Liver (tissue), 9 donors: ENCODE results near the gene ZNF600. TPM values are rescaled to one million over a fixed set of nuclear protein-coding genes. Genes with fewer than 3 reads are reported as not detected.
"Not testable (repeated sequence)": the region's sequence is repeated elsewhere in the genome, so short reads cannot be mapped to it uniquely, and the experiment has no call there.

Experiments
- DNase-seq: peaks from one replicate; pipeline ENCODE4 v3.0.0-alpha.2; 2017; ENCODE audit warnings: low spot score
- H3K27ac ChIP-seq, 2 donors: one replicate each; pipeline ENCODE4 v1.7.0; 2013; ENCODE audit warnings: inconsistent platforms in 2 of 2, low read length in 2 of 2, control low read depth in 1 of 2, low read depth in 1 of 2, mild to moderate bottlenecking in 1 of 2
- H3K27me3 ChIP-seq, 4 donors: one replicate each; pipeline versions ENCODE4 v1.6.1 to v1.7.0; 2013; ENCODE audit warnings: low read length in 3 of 4, inconsistent platforms in 1 of 4, mild to moderate bottlenecking in 1 of 4, moderate library complexity in 1 of 4; ENCODE audit not compliant: control insufficient read depth in 4 of 4, insufficient read depth in 4 of 4
- H3K36me3 ChIP-seq, 4 donors: one replicate each; pipeline versions ENCODE4 v1.6.1 to v1.7.0; 2013; ENCODE audit warnings: low read length in 3 of 4, mild to moderate bottlenecking in 3 of 4, low read depth in 1 of 4, moderate library complexity in 1 of 4; ENCODE audit not compliant: control insufficient read depth in 4 of 4, insufficient read depth in 3 of 4
- H3K4me1 ChIP-seq, 4 donors: one replicate each; pipeline versions ENCODE4 v1.6.1 to v1.7.0; 2013; ENCODE audit warnings: low read length in 3 of 4, mild to moderate bottlenecking in 3 of 4, moderate library complexity in 1 of 4; ENCODE audit not compliant: control insufficient read depth in 4 of 4, insufficient read depth in 4 of 4
- H3K4me3 ChIP-seq, 3 donors: one replicate each; pipeline versions ENCODE4 v1.6.1 to v1.7.0; 2013; ENCODE audit warnings: low read length in 3 of 3, control low read depth in 1 of 3, low read depth in 1 of 3, mild to moderate bottlenecking in 1 of 3
- H3K9ac ChIP-seq, 2 donors: one replicate each; pipeline ENCODE4 v1.7.0; 2013; ENCODE audit warnings: low read length in 2 of 2, mild to moderate bottlenecking in 2 of 2, moderate library complexity in 2 of 2, control low read depth in 1 of 2, low read depth in 1 of 2
- H3K9me3 ChIP-seq, 4 donors: one replicate each; pipeline versions ENCODE4 v1.6.1 to v1.7.0; 2013; ENCODE audit warnings: low read length in 3 of 4; ENCODE audit not compliant: control insufficient read depth in 4 of 4
- GABPA ChIP-seq, 2 donors: IDR thresholded peaks in 1 of 2; conservative IDR thresholded peaks in 1 of 2; 2 replicates each; pipeline ENCODE4 v1.6.1; 2016; ENCODE audit warnings: antibody characterized with exemption in 2 of 2, mild to moderate bottlenecking in 1 of 2, moderate library complexity in 1 of 2
- HNF4A ChIP-seq, 2 donors: conservative IDR thresholded peaks; 2 replicates each; pipeline ENCODE4 v1.6.1; 2016; ENCODE audit warnings: antibody characterized with exemption in 2 of 2, mild to moderate bottlenecking in 2 of 2
- RAD21 ChIP-seq, 2 donors: IDR thresholded peaks; 2 replicates each; pipeline ENCODE4 v1.6.1; 2016; ENCODE audit warnings: antibody characterized with exemption in 2 of 2, mild to moderate bottlenecking in 2 of 2
- SP1 ChIP-seq: IDR thresholded peaks from 2 replicates; pipeline ENCODE4 v1.6.1; 2018; ENCODE audit warnings: antibody characterized with exemption, mild to moderate bottlenecking
- YY1 ChIP-seq: IDR thresholded peaks from 2 replicates; pipeline ENCODE4 v1.6.1; 2016; ENCODE audit warnings: antibody characterized with exemption, mild to moderate bottlenecking
- WGBS: extraction: QIAGEN DNeasy Blood & Tissue Kit; methylation state at CpG from one replicate; pipeline ENCODE4 v1.1.7; 2013; 5-methylcytosine and 5-hydroxymethylcytosine counted together
- polyA plus RNA-seq, 2 donors: library from polyadenylated mRNA; stranded (reverse) in 1 of 2; unstranded in 1 of 2; fragments of 200-250 nt in 1 of 2; fragments of >200 nt in 1 of 2; fragmentation: Nextera tagmentation in 1 of 2; extraction: Ambion mirVana in 1 of 2; gene quantifications; one replicate each; pipeline versions ENCODE4 v1.2.1 to v1.2.3, GENCODE V29; 2013 to 2015
- total RNA-seq, 2 donors: library from RNA; depleted of rRNA; stranded (reverse); fragments of >200 nt; gene quantifications; one replicate each; pipeline ENCODE4 v1.2.3, GENCODE V29; 2014
- TF ChIP-seq, protein P1 (sequence below): IDR thresholded peaks from 2 replicates; pipeline ENCODE4 v1.6.1; 2016; ENCODE audit warnings: antibody characterized with exemption
- TF ChIP-seq, protein P2 (sequence below): IDR thresholded peaks from 2 replicates; pipeline ENCODE4 v1.6.1; 2016; ENCODE audit warnings: antibody characterized with exemption
- donor health status: healthy.
- donor health status: healthy.
- donor health status: healthy.
- donor health status: healthy.
- donor health status: healthy.

Gene ZNF600
- total RNA-seq: 1 to 10 TPM; 1.4 to 2.1 TPM
- polyA plus RNA-seq: 1 to 10 TPM; 1.5 to 1.6 TPM

DNA sequence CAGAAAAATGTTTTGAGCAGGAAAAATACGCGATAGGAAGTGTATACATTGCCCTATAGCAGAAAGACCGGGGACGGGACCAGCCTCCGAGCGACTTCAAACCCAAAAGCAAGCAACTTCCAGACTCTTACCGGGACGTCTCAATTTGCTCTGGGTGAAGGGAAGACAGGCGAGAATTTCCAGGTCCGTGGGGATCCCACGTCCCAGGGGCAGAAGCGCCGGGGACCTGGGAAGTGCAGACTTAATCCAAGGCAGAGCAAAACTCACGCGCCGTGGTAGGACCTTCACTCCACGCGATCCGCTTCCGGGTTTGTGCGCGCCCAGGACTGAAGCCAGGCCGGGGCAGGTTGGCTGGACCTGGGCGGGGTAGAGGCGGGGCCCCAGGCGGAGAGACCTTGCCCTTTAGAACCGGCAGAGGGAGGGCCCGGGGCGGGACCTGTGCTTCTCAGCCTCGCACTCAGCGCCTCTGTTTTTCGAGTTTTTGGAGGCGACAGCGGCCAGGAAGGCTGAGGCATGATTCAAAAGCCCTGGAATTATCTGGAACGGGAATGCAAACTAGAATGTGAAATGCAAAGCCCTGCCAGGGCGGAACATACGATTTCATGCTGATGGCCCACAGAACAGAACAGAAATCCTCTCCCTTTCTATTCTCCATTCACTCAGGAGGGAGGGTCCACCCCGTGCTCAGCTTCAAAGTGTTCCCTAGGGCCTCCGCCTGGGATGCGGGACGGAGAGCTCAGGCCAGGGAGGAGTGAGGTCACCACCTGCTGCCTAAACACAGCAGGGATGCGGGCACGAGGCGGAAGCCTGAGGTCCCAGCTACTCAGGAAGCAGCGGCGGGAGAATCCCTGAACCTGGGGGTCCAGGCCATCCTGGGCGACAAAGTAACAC, at the start of gene ZNF600:
ZNF600 (minus strand) TSS at position 328 of the 891 bp plus-strand sequence. CDS start 7,903 bp downstream, outside the sequence.
- H3K27ac ChIP-seq: peak within 1 kb of the TSS; percentile 20 to 43
- 4% methylated on average over 47 of the region's 47 CpGs for WGBS
- H3K36me3 ChIP-seq, H3K27me3 ChIP-seq: not testable (repeated sequence)
- H3K9ac ChIP-seq: peak within 1 kb of the TSS; percentile 45 to 53
- peak; percentile 83 for DNase-seq
- H3K4me3 ChIP-seq: peak within 1 kb of the TSS; percentile 71 to 93 (median 85)
- peaks cover 3 to 10% (median 5%) of the 10 kb centered on the region in 4 donors for H3K4me1 ChIP-seq
- TF ChIP-seq SP1: peak; percentile 57
- TF ChIP-seq HNF4A (conservative IDR thresholded peaks at IDR 0.05): peak; percentile 48 to 66
- peak in 1 of 2 donors; percentile 79 for TF ChIP-seq GABPA (IDR thresholded peaks at IDR 0.05 in 1 of 2, conservative IDR thresholded peaks at IDR 0.05 in 1 of 2)
- TF ChIP-seq, protein P1, sequence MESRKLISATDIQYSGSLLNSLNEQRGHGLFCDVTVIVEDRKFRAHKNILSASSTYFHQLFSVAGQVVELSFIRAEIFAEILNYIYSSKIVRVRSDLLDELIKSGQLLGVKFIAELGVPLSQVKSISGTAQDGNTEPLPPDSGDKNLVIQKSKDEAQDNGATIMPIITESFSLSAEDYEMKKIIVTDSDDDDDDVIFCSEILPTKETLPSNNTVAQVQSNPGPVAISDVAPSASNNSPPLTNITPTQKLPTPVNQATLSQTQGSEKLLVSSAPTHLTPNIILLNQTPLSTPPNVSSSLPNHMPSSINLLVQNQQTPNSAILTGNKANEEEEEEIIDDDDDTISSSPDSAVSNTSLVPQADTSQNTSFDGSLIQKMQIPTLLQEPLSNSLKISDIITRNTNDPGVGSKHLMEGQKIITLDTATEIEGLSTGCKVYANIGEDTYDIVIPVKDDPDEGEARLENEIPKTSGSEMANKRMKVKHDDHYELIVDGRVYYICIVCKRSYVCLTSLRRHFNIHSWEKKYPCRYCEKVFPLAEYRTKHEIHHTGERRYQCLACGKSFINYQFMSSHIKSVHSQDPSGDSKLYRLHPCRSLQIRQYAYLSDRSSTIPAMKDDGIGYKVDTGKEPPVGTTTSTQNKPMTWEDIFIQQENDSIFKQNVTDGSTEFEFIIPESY: peak; percentile 46
- peak; percentile 20 for TF ChIP-seq YY1
- TF ChIP-seq, protein P2, sequence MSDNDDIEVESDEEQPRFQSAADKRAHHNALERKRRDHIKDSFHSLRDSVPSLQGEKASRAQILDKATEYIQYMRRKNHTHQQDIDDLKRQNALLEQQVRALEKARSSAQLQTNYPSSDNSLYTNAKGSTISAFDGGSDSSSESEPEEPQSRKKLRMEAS: peak; percentile 62
- peak; percentile 27 to 28 for TF ChIP-seq RAD21 (IDR thresholded peaks at IDR 0.05)
- H3K9me3 ChIP-seq: peaks cover 0 to 31% (median 11%) of the 10 kb centered on the region in 4 donors

DNA sequence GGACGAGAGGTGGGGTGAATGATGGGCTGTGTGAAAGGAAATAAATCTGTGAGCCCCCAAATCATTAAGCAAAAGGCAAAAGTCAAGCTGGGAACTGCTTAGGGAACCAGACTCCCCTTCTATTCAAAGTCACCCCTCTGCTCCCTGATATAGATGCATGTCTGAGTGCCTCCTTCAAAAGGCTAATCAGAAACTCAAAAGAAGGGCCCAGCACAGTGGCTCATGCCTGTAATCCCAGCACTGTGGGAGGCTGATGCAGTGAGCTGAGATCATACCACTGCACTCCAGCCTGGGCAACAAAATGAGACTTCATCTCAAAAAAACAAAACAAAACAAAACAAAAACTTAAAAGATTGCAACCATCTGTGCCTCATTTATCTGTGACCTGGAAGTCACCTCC, 47.7 kb upstream of the ZNF600 start:
- H3K27ac ChIP-seq, H3K27me3 ChIP-seq, H3K9ac ChIP-seq, H3K4me3 ChIP-seq, DNase-seq, H3K36me3 ChIP-seq, H3K4me1 ChIP-seq: not testable (repeated sequence)
- peaks cover 3 to 28% (median 20%) of the 10 kb centered on the region in 4 donors for H3K9me3 ChIP-seq
- 87% methylated on average over 1 of the region's 1 CpG for WGBS

DNA sequence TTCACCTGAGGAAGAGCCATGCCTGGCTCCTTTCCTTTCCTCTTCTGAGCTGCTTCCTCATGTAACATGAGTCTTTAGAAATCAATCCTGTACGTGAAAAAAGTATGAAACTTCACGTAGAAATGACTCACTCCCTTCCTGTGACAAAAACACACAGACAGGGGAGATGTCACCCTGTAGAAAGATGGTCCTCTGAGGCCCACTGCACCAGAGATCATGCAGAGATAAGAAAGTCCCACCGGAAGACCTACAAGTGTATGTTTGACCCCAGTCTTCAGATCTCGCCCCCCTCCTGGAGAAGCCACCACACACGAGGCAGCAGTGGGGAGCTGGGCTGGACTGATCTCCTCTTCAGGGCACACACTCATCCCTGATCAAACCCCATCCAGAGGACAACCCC, 47.0 kb upstream of the ZNF600 start:
- WGBS: 67% methylated on average over 5 of the region's 5 CpGs

DNA sequence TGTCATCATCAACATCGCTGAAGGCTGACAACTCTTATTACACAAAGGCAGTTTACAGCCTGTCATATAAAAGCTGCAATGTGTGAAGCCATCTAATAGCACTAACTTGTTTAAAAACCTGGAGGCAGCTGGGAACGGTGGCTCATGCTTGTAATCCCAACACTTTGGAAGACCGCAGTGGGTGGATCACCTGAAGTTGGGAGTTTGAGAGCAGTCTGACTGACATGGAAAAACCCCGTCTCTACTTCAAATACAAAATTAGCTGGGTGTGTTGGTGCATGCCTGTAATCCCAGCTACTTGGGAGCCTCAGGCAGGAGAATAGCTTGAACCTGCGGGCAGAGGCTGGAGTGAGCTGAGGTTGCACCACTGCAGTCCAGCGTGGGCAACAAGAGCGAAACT, 43.3 kb upstream of the ZNF600 start:
- not testable (repeated sequence) for H3K9ac ChIP-seq, H3K27ac ChIP-seq, H3K36me3 ChIP-seq, H3K4me3 ChIP-seq, DNase-seq, H3K27me3 ChIP-seq, H3K4me1 ChIP-seq
- 87% methylated on average over 7 of the region's 7 CpGs for WGBS
- H3K9me3 ChIP-seq: peaks cover 2 to 27% (median 11%) of the 10 kb centered on the region in 4 donors

More for the DNA sequence above, 47.0 kb upstream of the ZNF600 start:
- not testable (repeated sequence) for H3K4me3 ChIP-seq, H3K4me1 ChIP-seq, H3K27ac ChIP-seq, DNase-seq, H3K9ac ChIP-seq, H3K27me3 ChIP-seq, H3K36me3 ChIP-seq
- peaks cover 3 to 26% (median 15%) of the 10 kb centered on the region in 4 donors for H3K9me3 ChIP-seq
